ENCODE results near the gene MTG2. TPM values are rescaled to one million over a fixed set of nuclear protein-coding genes. Genes with fewer than 3 reads are reported as not detected.

Gene MTG2
- total RNA-seq, 1 experiment from 2014 or later = 33.9 TPM

DNA sequence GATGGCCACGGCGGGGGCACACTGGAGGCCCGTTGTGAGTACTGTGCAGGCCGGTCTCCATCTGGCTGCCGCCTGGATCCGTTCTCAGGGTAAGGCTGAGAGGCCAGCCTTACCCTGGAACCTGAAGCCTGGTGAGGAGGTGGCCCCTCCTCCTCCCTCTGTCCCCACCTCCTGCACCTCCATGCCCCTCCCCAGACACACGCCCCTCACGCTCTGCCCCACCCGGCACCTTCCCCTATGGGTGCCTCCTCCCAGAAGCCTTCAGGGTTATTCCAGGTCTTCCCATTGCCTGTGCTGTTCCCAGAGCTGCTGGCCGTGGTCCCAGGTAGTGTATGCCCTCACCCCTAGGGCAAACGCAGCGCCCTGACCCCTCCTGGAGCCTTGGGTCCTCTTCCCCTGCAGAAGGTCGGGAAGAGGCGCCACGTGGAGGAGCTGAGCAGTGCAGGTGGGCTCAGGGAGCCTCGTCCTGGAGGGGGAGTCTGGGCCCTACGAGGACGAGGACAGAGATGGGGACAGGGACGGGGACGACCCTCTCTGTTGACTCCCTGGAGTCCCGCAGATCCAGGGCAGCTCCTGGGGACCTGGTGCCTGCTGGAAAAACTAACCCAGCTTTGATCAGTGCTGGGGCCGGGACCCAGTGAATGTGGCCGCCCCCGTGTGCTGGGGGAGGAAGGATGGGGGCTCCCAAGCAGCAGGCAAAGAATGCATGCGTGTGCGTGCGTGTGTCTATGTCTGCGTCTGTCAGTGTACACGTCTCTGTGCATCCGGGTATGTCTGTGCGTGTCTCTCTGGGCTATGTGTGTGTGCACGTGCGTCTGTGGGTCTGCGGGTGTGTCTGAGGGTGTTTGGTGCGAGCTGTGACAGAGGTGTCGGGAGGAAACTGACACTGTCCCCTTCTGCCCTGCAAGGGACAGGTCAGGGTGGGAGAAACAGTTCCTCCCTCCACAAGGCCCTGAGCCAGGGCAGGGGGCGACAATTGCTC lies 45.4 kb downstream of the MTG2 start:
- H3K79me2 ChIP-seq (ENCODE audit: low read length) = no peaks in the 10 kb centered on the region
- H3F3A ChIP-seq (ENCODE audit: low read length, unreplicated experiment) = no peaks in the 10 kb centered on the region
- peaks cover 6% of the 10 kb centered on the region; the same call in 1 of the 2 replicates for H3K4me1 ChIP-seq (ENCODE audit: insufficient read depth, low read length)
- no peak overlapping the region for H3K27ac ChIP-seq (ENCODE audit: low read length)
- DNase-seq (no peak), ATAC-seq (peak; percentile 33)
- no peaks in the 10 kb centered on the region for H3K9me2 ChIP-seq (replicated peaks; ENCODE audit: low read length)
- no TSS peak for BruUV-seq (replicated peaks)
- peaks cover 4% of the 10 kb centered on the region; the same call in 1 of the 2 replicates for H3K27me3 ChIP-seq (ENCODE audit: low read length)
- H3K9ac ChIP-seq (ENCODE audit: low read length) = no peak overlapping the region
- intact Hi-C loops (cut with micrococcal nuclease) = no loop called here
- H3K4me2 ChIP-seq (ENCODE audit: low read length) = no peak overlapping the region
- no peaks in the 10 kb centered on the region for H3K36me3 ChIP-seq (ENCODE audit: low read depth, low read length)
- no peaks in the 10 kb centered on the region for H4K20me1 ChIP-seq (ENCODE audit: low read length)
- CTCF ChIA-PET = no interaction called here
- TF ChIP-seq EZH2phosphoT487 (IDR thresholded peaks at IDR 0.05; ENCODE audit: borderline replicate concordance, low read length) (no peak), EZH2 (IDR thresholded peaks at IDR 0.05; ENCODE audit: low read length, unreplicated experiment) (no peak)
- TF ChIP-seq, protein P1, sequence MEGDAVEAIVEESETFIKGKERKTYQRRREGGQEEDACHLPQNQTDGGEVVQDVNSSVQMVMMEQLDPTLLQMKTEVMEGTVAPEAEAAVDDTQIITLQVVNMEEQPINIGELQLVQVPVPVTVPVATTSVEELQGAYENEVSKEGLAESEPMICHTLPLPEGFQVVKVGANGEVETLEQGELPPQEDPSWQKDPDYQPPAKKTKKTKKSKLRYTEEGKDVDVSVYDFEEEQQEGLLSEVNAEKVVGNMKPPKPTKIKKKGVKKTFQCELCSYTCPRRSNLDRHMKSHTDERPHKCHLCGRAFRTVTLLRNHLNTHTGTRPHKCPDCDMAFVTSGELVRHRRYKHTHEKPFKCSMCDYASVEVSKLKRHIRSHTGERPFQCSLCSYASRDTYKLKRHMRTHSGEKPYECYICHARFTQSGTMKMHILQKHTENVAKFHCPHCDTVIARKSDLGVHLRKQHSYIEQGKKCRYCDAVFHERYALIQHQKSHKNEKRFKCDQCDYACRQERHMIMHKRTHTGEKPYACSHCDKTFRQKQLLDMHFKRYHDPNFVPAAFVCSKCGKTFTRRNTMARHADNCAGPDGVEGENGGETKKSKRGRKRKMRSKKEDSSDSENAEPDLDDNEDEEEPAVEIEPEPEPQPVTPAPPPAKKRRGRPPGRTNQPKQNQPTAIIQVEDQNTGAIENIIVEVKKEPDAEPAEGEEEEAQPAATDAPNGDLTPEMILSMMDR (conservative IDR thresholded peaks at IDR 0.05; ENCODE audit: low read depth, low read length) = no peak
- no peak overlapping the region for H3K4me3 ChIP-seq (ENCODE audit: low read length)
- no peaks in the 10 kb centered on the region for H3K9me3 ChIP-seq (ENCODE audit: low read length)
- POLR2A ChIA-PET (ENCODE audit: unreplicated experiment) = no interaction called here
- no peak overlapping the region for H2AFZ ChIP-seq (ENCODE audit: low read length)

DNA sequence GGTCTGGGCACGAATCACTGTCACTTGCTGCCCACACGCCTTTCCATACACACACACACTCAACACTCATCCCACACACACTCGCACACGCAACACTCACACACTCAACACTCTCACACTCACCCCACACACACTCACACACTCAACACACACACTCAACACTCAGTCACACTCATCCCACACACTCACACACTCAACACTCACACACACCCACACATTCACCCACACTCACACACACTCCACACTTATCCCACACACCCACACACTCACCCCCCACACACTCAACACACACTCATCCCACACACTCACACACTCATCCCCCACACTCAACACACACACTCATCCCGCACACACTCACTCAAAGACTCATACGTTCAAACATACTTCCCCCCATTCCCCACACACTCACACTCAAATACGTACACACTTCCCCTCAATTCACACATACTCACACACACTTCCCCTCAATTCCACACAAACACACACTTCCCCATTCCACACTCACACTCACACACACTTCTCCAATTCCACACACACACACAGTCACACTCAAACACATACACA lies 46.2 kb downstream of the MTG2 start:
- intact Hi-C loops (cut with micrococcal nuclease) = no loop called here
- ChIA-PET CTCF (no interaction called here), POLR2A (ENCODE audit: unreplicated experiment) (no interaction called here)
- TF ChIP-seq, protein P1 (conservative IDR thresholded peaks at IDR 0.05; ENCODE audit: low read depth, low read length) = no peak
- TF ChIP-seq EZH2 (IDR thresholded peaks at IDR 0.05; ENCODE audit: low read length, unreplicated experiment) = no peak
- TF ChIP-seq EZH2phosphoT487 (IDR thresholded peaks at IDR 0.05; ENCODE audit: borderline replicate concordance, low read length) = no peak
- Histone ChIP-seq H3K4me2 (ENCODE audit: low read length) (no peak overlapping the region), H2AFZ (ENCODE audit: low read length) (no peak overlapping the region), H3K4me1 (ENCODE audit: insufficient read depth, low read length) (peaks cover 6% of the 10 kb centered on the region; the same call in 1 of the 2 replicates), H3K27ac (ENCODE audit: low read length) (no peak overlapping the region), H4K20me1 (ENCODE audit: low read length) (no peaks in the 10 kb centered on the region), H3K27me3 (ENCODE audit: low read length) (peaks cover 4% of the 10 kb centered on the region; the same call in 1 of the 2 replicates), H3K36me3 (ENCODE audit: low read depth, low read length) (no peaks in the 10 kb centered on the region), H3K9ac (ENCODE audit: low read length) (no peak overlapping the region), H3K9me3 (ENCODE audit: low read length) (no peaks in the 10 kb centered on the region), H3K79me2 (ENCODE audit: low read length) (no peaks in the 10 kb centered on the region), H3K4me3 (ENCODE audit: low read length) (no peak overlapping the region), H3K9me2 (replicated peaks; ENCODE audit: low read length) (no peaks in the 10 kb centered on the region), H3F3A (ENCODE audit: low read length, unreplicated experiment) (no peaks in the 10 kb centered on the region)
- BruUV-seq (replicated peaks) = no TSS peak
- ATAC-seq = no peak
- no peak for DNase-seq

All from PC-3 (cell line).